ENCODE data around the gene UMPS.

GRCh38 chr3:124714223-124714853 lies 15.9 kb upstream of the UMPS start:
- TF ChIP-seq RFX5 (IDR thresholded peaks at IDR 0.05; ENCODE audit: low read depth, low read length) = no peak
- TF ChIP-seq, protein P1, sequence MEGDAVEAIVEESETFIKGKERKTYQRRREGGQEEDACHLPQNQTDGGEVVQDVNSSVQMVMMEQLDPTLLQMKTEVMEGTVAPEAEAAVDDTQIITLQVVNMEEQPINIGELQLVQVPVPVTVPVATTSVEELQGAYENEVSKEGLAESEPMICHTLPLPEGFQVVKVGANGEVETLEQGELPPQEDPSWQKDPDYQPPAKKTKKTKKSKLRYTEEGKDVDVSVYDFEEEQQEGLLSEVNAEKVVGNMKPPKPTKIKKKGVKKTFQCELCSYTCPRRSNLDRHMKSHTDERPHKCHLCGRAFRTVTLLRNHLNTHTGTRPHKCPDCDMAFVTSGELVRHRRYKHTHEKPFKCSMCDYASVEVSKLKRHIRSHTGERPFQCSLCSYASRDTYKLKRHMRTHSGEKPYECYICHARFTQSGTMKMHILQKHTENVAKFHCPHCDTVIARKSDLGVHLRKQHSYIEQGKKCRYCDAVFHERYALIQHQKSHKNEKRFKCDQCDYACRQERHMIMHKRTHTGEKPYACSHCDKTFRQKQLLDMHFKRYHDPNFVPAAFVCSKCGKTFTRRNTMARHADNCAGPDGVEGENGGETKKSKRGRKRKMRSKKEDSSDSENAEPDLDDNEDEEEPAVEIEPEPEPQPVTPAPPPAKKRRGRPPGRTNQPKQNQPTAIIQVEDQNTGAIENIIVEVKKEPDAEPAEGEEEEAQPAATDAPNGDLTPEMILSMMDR (conservative IDR thresholded peaks at IDR 0.05; ENCODE audit: low read depth, low read length) = no peak
- no peak for TF ChIP-seq BHLHE40 (IDR thresholded peaks at IDR 0.05; ENCODE audit: low read depth, low read length)
- no peak for TF ChIP-seq MXI1 (IDR thresholded peaks at IDR 0.05; ENCODE audit: borderline replicate concordance, low read depth, low read length)
- TF ChIP-seq SMC3 (IDR thresholded peaks at IDR 0.05; ENCODE audit: low read depth, low read length) = no peak
- TF ChIP-seq FOS (IDR thresholded peaks at IDR 0.05; ENCODE audit: low read depth, low read length) = no peak
- no peak for TF ChIP-seq ELK1 (IDR thresholded peaks at IDR 0.05; ENCODE audit: borderline replicate concordance, low read depth, low read length)
- TF ChIP-seq POLR2A (IDR thresholded peaks at IDR 0.05; ENCODE audit: low read depth, low read length) = no peak
- no peak for TF ChIP-seq CHD1 (IDR thresholded peaks at IDR 0.05; ENCODE audit: low read depth, low read length)
